K562 (cell line): ENCODE measurements around the gene NECAB2. TPM values are rescaled to one million over a fixed set of nuclear protein-coding genes. Genes with fewer than 3 reads are reported as not detected.

Source experiments
- ARID1B ChIP-seq: fragments of 450-650 bp; IDR thresholded peaks from 2 replicates; pipeline ENCODE4 v1.6.1; 2016; ENCODE audit warnings: antibody characterized with exemption, mild to moderate bottlenecking, inconsistent platforms
- ATF1 ChIP-seq, 2 experiments: fragments of 450-650 bp in 1 of 2; IDR thresholded peaks; 2 replicates each; pipeline ENCODE4 v1.6.1; 2016; ENCODE audit warnings: missing compliant biosample characterization in 1 of 2, missing genetic modification characterization in 1 of 2
- BRF2 ChIP-seq: IDR thresholded peaks from 3 replicates; pipeline ENCODE4 v1.6.1; 2011; ENCODE audit warnings: borderline replicate concordance, mild to moderate bottlenecking; ENCODE audit not compliant: insufficient read length, insufficient read depth
- CAMTA2 ChIP-seq: fragments of 250-450 bp; sonication (Bioruptor Pico); conservative IDR thresholded peaks from 2 replicates; pipeline ENCODE4 v1.5.1; 2022
- CBX5 ChIP-seq: IDR thresholded peaks from 2 replicates; pipeline ENCODE4 v1.6.1; 2014; ENCODE audit warnings: low read depth, borderline replicate concordance
- CREBBP ChIP-seq: IDR thresholded peaks from one replicate; pipeline ENCODE4 v1.6.1; 2012; ENCODE audit warnings: low read depth, mild to moderate bottlenecking, control low read depth, inconsistent platforms, low read length
- E2F5 ChIP-seq: sonication (generic); formaldehyde crosslinking; IDR thresholded peaks from 2 replicates; pipeline ENCODE4 v1.8.0; 2022; ENCODE audit warnings: mild to moderate bottlenecking, missing genetic modification reagents
- HMGN3 ChIP-seq: IDR thresholded peaks from 2 replicates; pipeline ENCODE4 v1.6.1; 2011; ENCODE audit warnings: borderline replicate concordance, low read depth, mild to moderate bottlenecking, mixed read lengths, low read length; ENCODE audit not compliant: insufficient read length; ENCODE audit errors: extremely low read depth
- HOMEZ ChIP-seq: fragments of 250-450 bp; sonication (Bioruptor Pico); IDR thresholded peaks from 2 replicates; pipeline ENCODE4 v1.4.0; 2020; ENCODE audit warnings: mild to moderate bottlenecking, moderate library complexity
- KHSRP ChIP-seq: fragments of 450-650 bp; IDR thresholded peaks from 2 replicates; pipeline ENCODE4 v1.6.1; 2017
- NFIC ChIP-seq: fragments of 450-650 bp; IDR thresholded peaks from 2 replicates; pipeline ENCODE4 v1.6.1; 2017; ENCODE audit warnings: mild to moderate bottlenecking, inconsistent platforms
- PHF8 ChIP-seq: fragments of 200-600 bp; sonication (generic); IDR thresholded peaks from 2 replicates; pipeline ENCODE4 v1.6.1; 2012; ENCODE audit warnings: mixed run types, mild to moderate bottlenecking, inconsistent platforms, low read length, moderate library complexity, borderline replicate concordance
- PHTF2 ChIP-seq: fragments of 250-450 bp; sonication (Bioruptor Pico); IDR thresholded peaks from 2 replicates; pipeline ENCODE4 v1.5.0; 2021; ENCODE audit warnings: mild to moderate bottlenecking
- PML ChIP-seq: IDR thresholded peaks from 2 replicates; pipeline ENCODE4 v1.6.1; 2012; ENCODE audit warnings: low read length, inconsistent platforms
- POU5F1 ChIP-seq: fragments of 150-350 bp; IDR thresholded peaks from 2 replicates; pipeline ENCODE4 v1.6.1; 2014; ENCODE audit warnings: borderline replicate concordance, low read length, low read depth, mild to moderate bottlenecking; ENCODE audit not compliant: partially characterized antibody
- RCOR1 ChIP-seq, 2 experiments: IDR thresholded peaks; 2 replicates each; pipeline ENCODE4 v1.6.1; 2012; ENCODE audit warnings: low read depth in 2 of 2, low read length in 2 of 2, borderline replicate concordance in 1 of 2, improper control_type of control experiment in 1 of 2
- RHOXF2B ChIP-seq: fragments of 250-450 bp; sonication (Bioruptor Pico); conservative IDR thresholded peaks from 2 replicates; pipeline ENCODE4 v1.5.1; 2021
- SIRT6 ChIP-seq: IDR thresholded peaks from one replicate; pipeline ENCODE4 v1.6.1; 2012; ENCODE audit warnings: low read depth, mild to moderate bottlenecking, control low read depth, inconsistent platforms, low read length, moderate library complexity
- SNRNP70 ChIP-seq: fragments of 200-400 bp; formaldehyde crosslinking; optimal IDR thresholded peaks from 2 replicates; pipeline ENCODE3; 2017; ENCODE audit warnings: low read depth, low read length
- STAT5A ChIP-seq: IDR thresholded peaks from 2 replicates; pipeline ENCODE4 v1.6.1; 2012; ENCODE audit warnings: low read length, inconsistent platforms, borderline replicate concordance
- TAL1 ChIP-seq: fragments of 450-650 bp; IDR thresholded peaks from 2 replicates; pipeline ENCODE4 v1.6.1; 2016; ENCODE audit warnings: mild to moderate bottlenecking
- TCF7 ChIP-seq: sonication (generic); IDR thresholded peaks from 2 replicates; pipeline ENCODE4 v1.6.1; 2016; ENCODE audit warnings: antibody characterized with exemption, borderline replicate concordance
- TEAD4 ChIP-seq, 2 experiments: sonication (generic) in 1 of 2; formaldehyde crosslinking in 1 of 2; IDR thresholded peaks; 2 replicates each; pipeline versions ENCODE4 v1.6.1 to v1.8.0; 2012 to 2022; ENCODE audit warnings: borderline replicate concordance in 1 of 2, inconsistent platforms in 1 of 2, low read length in 1 of 2, mild to moderate bottlenecking in 1 of 2, missing genetic modification reagents in 1 of 2
- ZKSCAN1 ChIP-seq: fragments of 150-350 bp; IDR thresholded peaks from 2 replicates; pipeline ENCODE4 v1.6.1; 2016; ENCODE audit warnings: low read depth, low read length
- ZNF232 ChIP-seq: sonication (generic); formaldehyde crosslinking; IDR thresholded peaks from 2 replicates; pipeline ENCODE4 v1.8.0; 2022; ENCODE audit warnings: mild to moderate bottlenecking, missing genetic modification reagents
- ZNF354B ChIP-seq: fragments of 250-450 bp; sonication (Bioruptor Pico); IDR thresholded peaks from 2 replicates; pipeline ENCODE4 v1.4.0; 2020
- ZNF699 ChIP-seq: fragments of 250-450 bp; sonication (Bioruptor Pico); IDR thresholded peaks from 2 replicates; pipeline ENCODE4 v1.8.0; 2021; ENCODE audit warnings: mild to moderate bottlenecking, moderate library complexity; ENCODE audit not compliant: insufficient replicate concordance
- polyA plus RNA-seq, 8 experiments: library from polyadenylated mRNA; depleted of rRNA in 4 of 8; stranded (reverse) in 5 of 8; unstranded in 3 of 8; fragments of >200 nt; fragmentation: Nextera tagmentation in 2 of 8; fragmentation: Illumina TruSeq in 1 of 8; extraction: Ambion mirVana in 2 of 8; extraction: Trizol in 1 of 8; gene quantifications; 2 replicates each; pipeline versions ENCODE4 v1.2.1 to v1.2.3, GENCODE V29; 2011 to 2014; ENCODE audit warnings: inconsistent platforms in 1 of 8, missing spikeins in 1 of 8
- total RNA-seq, 7 experiments: library from RNA; depleted of rRNA in 6 of 7; stranded (reverse); fragments of >200 nt in 6 of 7; fragmentation: Illumina TruSeq in 2 of 7; extraction: Trizol in 2 of 7; gene quantifications; 2 replicates each; pipeline versions ENCODE4 v1.2.1 to v1.2.3, GENCODE V29; 2011 to 2021; ENCODE audit warnings: low replicate concordance in 1 of 7

The NECAB2 gene
- total and polyA plus RNA-seq, 9 of the 15 experiments (the other 6 are each of a cell fraction or from before 2014, with no cell fraction given) = 0.03 to 0.28 TPM; not detected in 7

GRCh38 chr16:84013787-84014569, 45.9 kb downstream of the NECAB2 start (continued):
- no peak for TF ChIP-seq HOMEZ (CRISPR knock-in tag)
- TF ChIP-seq SNRNP70 = no peak
- no peak for TF ChIP-seq ZNF232
- no peak; the same call in 1 of the 2 replicates for TF ChIP-seq PHF8
- TF ChIP-seq PHTF2 (CRISPR knock-in tag) = no peak
- TF ChIP-seq ZKSCAN1 = no peak; the same call in 1 of the 2 replicates
- TF ChIP-seq NFIC = no peak
- no peak for TF ChIP-seq KHSRP
- no peak for TF ChIP-seq POU5F1
- TF ChIP-seq RHOXF2B (CRISPR knock-in tag) = no peak
- no peak for TF ChIP-seq E2F5 (CRISPR knock-in tag)
- no peak for TF ChIP-seq CAMTA2 (CRISPR knock-in tag)
- TF ChIP-seq ZNF354B (CRISPR knock-in tag) = no peak
- peak; percentile 69; the same call in 1 of the 2 replicates for TF ChIP-seq TAL1
- TF ChIP-seq CREBBP = no peak
- no peak for TF ChIP-seq CBX5
- peak in 1 of 2 experiments; percentile 32; a peak in 2 of 4 replicates for TF ChIP-seq RCOR1 (IDR thresholded peaks at IDR 0.05; ENCODE audit: borderline replicate concordance in 1 of 2, low read depth in 2 of 2, low read length in 2 of 2)
- no peak for TF ChIP-seq BRF2
- no peak for TF ChIP-seq ZNF699 (CRISPR knock-in tag)
- TF ChIP-seq HMGN3 = peak; percentile 26
- TF ChIP-seq PML = peak; percentile 52; the same call in 1 of the 2 replicates
- peak; percentile 75; the same call in 1 of the 2 replicates for TF ChIP-seq ARID1B
- peak; percentile 42; the same call in 1 of the 2 replicates for TF ChIP-seq STAT5A
- no peak for TF ChIP-seq SIRT6
- TF ChIP-seq ATF1 (CRISPR knock-in tag; IDR thresholded peaks at IDR 0.05) = no peak
- no peak for TF ChIP-seq ATF1 (tag; IDR thresholded peaks at IDR 0.05)
- TF ChIP-seq TCF7 = no peak
- TF ChIP-seq TEAD4 (IDR thresholded peaks at IDR 0.05; ENCODE audit: low read length) = peak; percentile 89
- TF ChIP-seq TEAD4 (CRISPR knock-in tag; IDR thresholded peaks at IDR 0.05; ENCODE audit: borderline replicate concordance) = no peak
